SK-N-SH (cell line): ENCODE measurements around the gene GJB2.

Experiments
- EP300 ChIP-seq, 2 experiments: IDR thresholded peaks; 2 replicates each; pipeline versions ENCODE4 v1.4.0 to v1.6.1; 2012; ENCODE audit warnings: borderline replicate concordance in 1 of 2, low read depth in 1 of 2, low read length in 1 of 2
- EZH2phosphoT487 ChIP-seq: fragments of 200-600 bp; sonication (generic); IDR thresholded peaks from 2 replicates; pipeline ENCODE4 v1.6.1; 2017; ENCODE audit warnings: low read depth, mixed run types, mild to moderate bottlenecking, antibody characterized with exemption, moderate library complexity, borderline replicate concordance
- FOSL2 ChIP-seq: IDR thresholded peaks from 2 replicates; pipeline ENCODE4 v1.4.0; 2012; ENCODE audit warnings: low read depth, mild to moderate bottlenecking, moderate library complexity, borderline replicate concordance
- GABPA ChIP-seq: IDR thresholded peaks from 2 replicates; pipeline ENCODE4 v1.4.0; 2012; ENCODE audit warnings: low read depth, mild to moderate bottlenecking
- JUND ChIP-seq: IDR thresholded peaks from 2 replicates; pipeline ENCODE4 v1.4.0; 2012
- POLR2AphosphoS5 ChIP-seq: IDR thresholded peaks from 2 replicates; pipeline ENCODE4 v1.6.1; 2012; ENCODE audit warnings: low read depth, low read length
- RAD21 ChIP-seq: IDR thresholded peaks from 2 replicates; pipeline ENCODE4 v1.6.1; 2012; ENCODE audit warnings: mild to moderate bottlenecking, low read length
- RFX5 ChIP-seq: IDR thresholded peaks from 2 replicates; pipeline ENCODE4 v1.6.1; 2012; ENCODE audit warnings: mild to moderate bottlenecking, improper control_type of control experiment, low read length
- TAF1 ChIP-seq: IDR thresholded peaks from 2 replicates; pipeline ENCODE4 v1.6.1; 2012; ENCODE audit warnings: low read depth, mild to moderate bottlenecking, low read length, moderate library complexity, borderline replicate concordance
- TF ChIP-seq, protein P1 (sequence below): fragments of 200-600 bp; sonication (generic); IDR thresholded peaks from 2 replicates; pipeline ENCODE4 v1.6.1; 2017; ENCODE audit warnings: antibody characterized with exemption, mild to moderate bottlenecking, moderate library complexity
- TF ChIP-seq, protein P2 (sequence below): IDR thresholded peaks from 2 replicates; pipeline ENCODE4 v1.4.0; 2012; ENCODE audit warnings: low read depth
- TF ChIP-seq, protein P3 (sequence below): fragments of 150-350 bp; IDR thresholded peaks from 2 replicates; pipeline ENCODE4 v1.6.1; 2017; ENCODE audit warnings: antibody characterized with exemption, low read length, low read depth, borderline replicate concordance

DNA sequence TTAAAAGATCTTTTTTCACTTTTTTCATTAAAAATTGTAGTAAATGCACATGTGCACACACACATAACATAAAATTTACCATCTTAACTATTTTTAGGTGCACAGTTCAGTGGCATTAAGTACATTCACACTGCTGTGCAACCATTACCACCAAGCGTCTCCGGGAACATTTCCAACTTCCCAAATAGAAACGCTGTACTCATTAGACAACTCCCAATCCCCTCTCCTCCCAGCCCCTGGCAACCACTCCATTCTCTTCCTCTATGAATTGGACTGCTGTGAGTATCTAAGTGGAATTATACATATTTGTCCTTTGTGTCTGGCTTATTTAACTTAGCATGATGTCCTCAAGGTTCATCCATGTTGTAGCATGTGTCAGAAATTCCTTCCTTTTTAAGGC is 11.6 kb downstream of the GJB2 start:
- TF ChIP-seq POLR2AphosphoS5 (no peak), TAF1 (no peak), EP300 (IDR thresholded peaks at IDR 0.05; ENCODE audit: borderline replicate concordance in 1 of 2, low read depth in 1 of 2, low read length in 1 of 2) (no peak), RAD21 (no peak), RFX5 (no peak), EZH2phosphoT487 (no peak), FOSL2 (no peak), GABPA (no peak), JUND (no peak)
- TF ChIP-seq, protein P1, sequence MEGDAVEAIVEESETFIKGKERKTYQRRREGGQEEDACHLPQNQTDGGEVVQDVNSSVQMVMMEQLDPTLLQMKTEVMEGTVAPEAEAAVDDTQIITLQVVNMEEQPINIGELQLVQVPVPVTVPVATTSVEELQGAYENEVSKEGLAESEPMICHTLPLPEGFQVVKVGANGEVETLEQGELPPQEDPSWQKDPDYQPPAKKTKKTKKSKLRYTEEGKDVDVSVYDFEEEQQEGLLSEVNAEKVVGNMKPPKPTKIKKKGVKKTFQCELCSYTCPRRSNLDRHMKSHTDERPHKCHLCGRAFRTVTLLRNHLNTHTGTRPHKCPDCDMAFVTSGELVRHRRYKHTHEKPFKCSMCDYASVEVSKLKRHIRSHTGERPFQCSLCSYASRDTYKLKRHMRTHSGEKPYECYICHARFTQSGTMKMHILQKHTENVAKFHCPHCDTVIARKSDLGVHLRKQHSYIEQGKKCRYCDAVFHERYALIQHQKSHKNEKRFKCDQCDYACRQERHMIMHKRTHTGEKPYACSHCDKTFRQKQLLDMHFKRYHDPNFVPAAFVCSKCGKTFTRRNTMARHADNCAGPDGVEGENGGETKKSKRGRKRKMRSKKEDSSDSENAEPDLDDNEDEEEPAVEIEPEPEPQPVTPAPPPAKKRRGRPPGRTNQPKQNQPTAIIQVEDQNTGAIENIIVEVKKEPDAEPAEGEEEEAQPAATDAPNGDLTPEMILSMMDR = no peak
- TF ChIP-seq, protein P2, sequence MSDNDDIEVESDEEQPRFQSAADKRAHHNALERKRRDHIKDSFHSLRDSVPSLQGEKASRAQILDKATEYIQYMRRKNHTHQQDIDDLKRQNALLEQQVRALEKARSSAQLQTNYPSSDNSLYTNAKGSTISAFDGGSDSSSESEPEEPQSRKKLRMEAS = no peak
- TF ChIP-seq, protein P3, sequence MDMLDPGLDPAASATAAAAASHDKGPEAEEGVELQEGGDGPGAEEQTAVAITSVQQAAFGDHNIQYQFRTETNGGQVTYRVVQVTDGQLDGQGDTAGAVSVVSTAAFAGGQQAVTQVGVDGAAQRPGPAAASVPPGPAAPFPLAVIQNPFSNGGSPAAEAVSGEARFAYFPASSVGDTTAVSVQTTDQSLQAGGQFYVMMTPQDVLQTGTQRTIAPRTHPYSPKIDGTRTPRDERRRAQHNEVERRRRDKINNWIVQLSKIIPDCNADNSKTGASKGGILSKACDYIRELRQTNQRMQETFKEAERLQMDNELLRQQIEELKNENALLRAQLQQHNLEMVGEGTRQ = no peak
